A673 (cell line): Measurements from ENCODE around the gene SH3GL2. TPM values are rescaled to one million over a fixed set of nuclear protein-coding genes. Genes with fewer than 3 reads are reported as not detected.

Source experiments
- BruUV-seq: library from RNA; stranded (reverse); fragments of 400-500 nt; replicated peaks from 2 replicates; lab custom pipeline; 2021; lab: Mats Ljungman, UMichigan
- CTCF ChIA-PET: fragments of 300-600 bp; sonication (Branson Sonifier 250); formaldehyde crosslinking; loops from one replicate; lab custom pipeline; 2022; ENCODE audit warnings: antibody characterized with exemption; lab: Charles Lee
- POLR2A ChIA-PET: fragments of 300-600 bp; sonication (Branson Sonifier 250); formaldehyde crosslinking; loops from one replicate; lab custom pipeline; 2022; ENCODE audit warnings: antibody characterized with exemption; ENCODE audit not compliant: low non-redundant PET; lab: Charles Lee
- DNase-seq: peaks from one replicate; pipeline ENCODE4 v3.0.0-alpha.2; 2015; ENCODE audit warnings: low spot score
- H3K27ac ChIP-seq: fragments of 200-600 bp; sonication (generic); 2 replicates; pipeline ENCODE4 v1.5.1; 2016; ENCODE audit warnings: mixed run types, low read depth, mild to moderate bottlenecking, mixed read lengths, antibody characterized with exemption, low read length; ENCODE audit not compliant: poor library complexity, severe bottlenecking
- H3K27me3 ChIP-seq: fragments of 200-600 bp; sonication (generic); replicated peaks from 2 replicates; pipeline ENCODE4 v1.6.1; 2017; ENCODE audit warnings: mixed run types, low read depth, mild to moderate bottlenecking, mixed read lengths, antibody characterized with exemption, low read length; ENCODE audit not compliant: insufficient read depth, poor library complexity
- H3K36me3 ChIP-seq: fragments of 200-600 bp; sonication (generic); 2 replicates; pipeline ENCODE4 v1.6.1; 2016; ENCODE audit warnings: mixed run types, mild to moderate bottlenecking, mixed read lengths, antibody characterized with exemption, low read length; ENCODE audit not compliant: insufficient read depth, poor library complexity, severe bottlenecking
- H3K4me1 ChIP-seq: fragments of 200-600 bp; sonication (generic); 2 replicates; pipeline ENCODE4 v1.6.1; 2017; ENCODE audit warnings: mixed run types, mild to moderate bottlenecking, mixed read lengths, antibody characterized with exemption, low read length; ENCODE audit not compliant: insufficient read depth, poor library complexity, severe bottlenecking
- H3K4me3 ChIP-seq: fragments of 200-600 bp; sonication (generic); 2 replicates; pipeline ENCODE4 v1.5.1; 2016; ENCODE audit warnings: low read depth, mixed run types, mild to moderate bottlenecking, mixed read lengths, low read length; ENCODE audit not compliant: poor library complexity, severe bottlenecking
- H3K9me3 ChIP-seq: fragments of 200-600 bp; sonication (generic); 2 replicates; pipeline ENCODE4 v1.6.1; 2016; ENCODE audit warnings: mixed run types, low read depth, mild to moderate bottlenecking, mixed read lengths, antibody characterized with exemption, low read length; ENCODE audit not compliant: poor library complexity, severe bottlenecking
- EZH2 ChIP-seq: fragments of 200-600 bp; sonication (generic); IDR thresholded peaks from 2 replicates; pipeline ENCODE4 v1.6.1; 2017; ENCODE audit warnings: borderline replicate concordance, low read depth, mild to moderate bottlenecking, mixed read lengths, antibody characterized with exemption, low read length; ENCODE audit not compliant: poor library complexity, severe bottlenecking
- intact Hi-C: fragments of 100-400 bp; cut with micrococcal nuclease; formaldehyde crosslinking; loops from one replicate; pipeline ENCODE4 v1.10.0; 2022; ENCODE audit not compliant: unreplicated experiment
- total RNA-seq: library from RNA; stranded (reverse); gene quantifications from 2 replicates; pipeline ENCODE4 v1.2.3, GENCODE V29; 2021
- TF ChIP-seq, protein P1 (sequence below): fragments of 300-800, 200-600 bp; sonication (generic); conservative IDR thresholded peaks from 2 replicates; pipeline ENCODE4 v1.5.1; 2017; ENCODE audit warnings: low read depth, mild to moderate bottlenecking, antibody characterized with exemption, low read length, moderate library complexity, mixed read lengths

Gene SH3GL2
- total RNA-seq, 1 experiment from 2014 or later: not detected

DNA sequence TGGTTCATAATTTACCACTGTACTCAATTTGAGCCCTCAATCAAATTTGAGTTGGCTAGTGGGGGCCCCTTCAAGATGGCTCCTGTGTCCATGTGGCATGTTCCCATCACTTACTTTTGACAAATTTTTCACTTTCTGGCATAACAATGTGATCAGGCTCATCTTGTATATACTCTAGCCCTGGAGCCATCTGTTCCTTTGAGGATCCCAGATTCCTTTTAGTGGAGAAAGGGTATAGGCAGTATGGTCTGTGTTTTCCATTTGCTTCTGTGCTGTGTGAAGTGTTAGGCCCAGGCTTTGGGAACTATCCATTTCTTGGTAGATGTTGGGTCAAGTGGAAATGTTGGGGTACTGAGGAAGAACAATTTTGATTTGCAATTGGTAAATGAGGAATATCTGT lies 45.7 kb downstream of the SH3GL2 start:
- Histone ChIP-seq H3K4me3 (no peak overlapping the region), H3K4me1 (no peaks in the 10 kb centered on the region), H3K9me3 (no peaks in the 10 kb centered on the region), H3K36me3 (no peaks in the 10 kb centered on the region), H3K27ac (no peak overlapping the region), H3K27me3 (no peaks in the 10 kb centered on the region)
- ChIA-PET POLR2A (no interaction called here), CTCF (no interaction called here)
- intact Hi-C loops: no loop called here
- BruUV-seq: no TSS peak
- no peak for DNase-seq
- TF ChIP-seq EZH2: no peak
- TF ChIP-seq, protein P1, sequence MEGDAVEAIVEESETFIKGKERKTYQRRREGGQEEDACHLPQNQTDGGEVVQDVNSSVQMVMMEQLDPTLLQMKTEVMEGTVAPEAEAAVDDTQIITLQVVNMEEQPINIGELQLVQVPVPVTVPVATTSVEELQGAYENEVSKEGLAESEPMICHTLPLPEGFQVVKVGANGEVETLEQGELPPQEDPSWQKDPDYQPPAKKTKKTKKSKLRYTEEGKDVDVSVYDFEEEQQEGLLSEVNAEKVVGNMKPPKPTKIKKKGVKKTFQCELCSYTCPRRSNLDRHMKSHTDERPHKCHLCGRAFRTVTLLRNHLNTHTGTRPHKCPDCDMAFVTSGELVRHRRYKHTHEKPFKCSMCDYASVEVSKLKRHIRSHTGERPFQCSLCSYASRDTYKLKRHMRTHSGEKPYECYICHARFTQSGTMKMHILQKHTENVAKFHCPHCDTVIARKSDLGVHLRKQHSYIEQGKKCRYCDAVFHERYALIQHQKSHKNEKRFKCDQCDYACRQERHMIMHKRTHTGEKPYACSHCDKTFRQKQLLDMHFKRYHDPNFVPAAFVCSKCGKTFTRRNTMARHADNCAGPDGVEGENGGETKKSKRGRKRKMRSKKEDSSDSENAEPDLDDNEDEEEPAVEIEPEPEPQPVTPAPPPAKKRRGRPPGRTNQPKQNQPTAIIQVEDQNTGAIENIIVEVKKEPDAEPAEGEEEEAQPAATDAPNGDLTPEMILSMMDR: no peak

DNA sequence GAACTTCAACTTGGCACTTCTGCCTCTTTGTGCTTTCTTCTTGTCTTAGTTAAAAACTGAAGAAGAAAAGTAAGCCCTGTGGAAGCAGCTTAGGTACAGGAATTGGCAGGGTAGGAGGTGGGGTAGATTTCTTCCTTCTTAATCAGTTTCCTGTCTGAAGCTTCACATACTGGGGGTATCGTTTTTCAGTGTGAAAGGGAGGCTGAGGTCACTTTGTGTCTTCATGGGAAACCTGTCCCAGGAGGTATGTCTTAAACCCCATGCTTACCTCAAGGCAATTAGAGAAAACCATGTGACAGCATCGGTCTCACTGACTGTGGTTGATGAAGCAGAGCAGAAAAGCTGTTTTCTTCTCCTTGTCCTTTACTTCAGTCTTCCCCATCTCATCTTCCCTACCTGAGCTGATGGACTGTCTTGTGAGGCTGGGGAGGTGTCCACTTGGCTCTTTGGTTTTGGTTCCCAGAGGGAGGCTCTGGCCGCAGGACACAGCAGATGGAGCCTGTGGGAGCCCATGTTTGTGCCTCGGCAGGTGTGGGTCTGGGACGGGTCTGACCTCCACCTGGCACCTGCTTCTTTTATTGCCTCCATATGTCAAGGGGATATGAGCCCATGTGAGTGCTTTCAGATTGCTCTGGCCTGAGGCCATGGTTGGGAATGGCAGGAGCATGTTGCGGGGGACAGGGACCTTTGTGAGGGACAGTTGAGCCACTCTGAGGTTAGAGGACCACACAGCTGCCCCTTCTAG lies 47.0 kb downstream of the SH3GL2 start:
- no peaks in the 10 kb centered on the region for H3K36me3 ChIP-seq
- no peak for DNase-seq
- no peaks in the 10 kb centered on the region for H3K27me3 ChIP-seq
- intact Hi-C loops: no loop called here
- no peaks in the 10 kb centered on the region for H3K4me1 ChIP-seq
- TF ChIP-seq EZH2: no peak
- TF ChIP-seq, protein P1: no peak
- no peaks in the 10 kb centered on the region for H3K9me3 ChIP-seq
- no TSS peak for BruUV-seq
- H3K4me3 ChIP-seq: no peak overlapping the region
- POLR2A ChIA-PET: no interaction called here
- CTCF ChIA-PET: no interaction called here
- H3K27ac ChIP-seq: no peak overlapping the region

DNA sequence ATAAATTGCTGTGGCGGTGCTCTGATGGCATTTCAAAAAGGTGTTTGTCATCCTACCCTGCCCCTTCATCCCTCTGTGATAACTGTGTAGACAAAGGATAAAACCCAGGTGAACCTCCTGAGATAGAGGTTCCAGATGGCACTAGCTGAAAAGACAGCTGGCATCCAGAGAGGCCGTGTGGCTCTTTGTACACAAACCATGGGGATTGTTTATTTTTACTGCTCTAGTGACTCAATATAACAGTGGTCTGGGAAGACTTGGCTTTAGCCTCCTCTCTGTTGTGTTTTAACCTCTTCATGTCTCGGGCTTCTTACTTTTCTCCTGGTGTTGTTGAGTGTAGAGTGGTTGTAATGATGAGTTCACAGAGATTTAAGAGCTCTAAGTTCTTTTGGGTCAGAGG lies 48.8 kb downstream of the SH3GL2 start:
- ChIA-PET POLR2A (no interaction called here), CTCF (no interaction called here)
- no peak overlapping the region for H3K27ac ChIP-seq
- no peaks in the 10 kb centered on the region for H3K36me3 ChIP-seq
- intact Hi-C loops: no loop called here
- BruUV-seq: no TSS peak
- no peak for DNase-seq
- no peaks in the 10 kb centered on the region for H3K4me1 ChIP-seq
- H3K27me3 ChIP-seq: peaks cover 3% of the 10 kb centered on the region
- H3K9me3 ChIP-seq: no peaks in the 10 kb centered on the region
- TF ChIP-seq, protein P1: no peak
- no peak for TF ChIP-seq EZH2
- no peak overlapping the region for H3K4me3 ChIP-seq
